HG03378 (cell line): Measurements from ENCODE around the gene COPRS.

ENCODE experiments used
- ATAC-seq: cut with Tn5 transposase; IDR thresholded peaks from one replicate; pipeline ENCODE4 v1.9.1; 2021; ENCODE audit warnings: mild to moderate bottlenecking, moderate library complexity; ENCODE audit not compliant: unreplicated experiment

Gene COPRS

GRCh38 chr17:31858642-31859486 is at the start of gene COPRS:
Gene COPRS (minus strand): TSS chr17:31859244. CDS start chr17:31859199, 45 bp downstream.
- ATAC-seq: no peak

- no peak for ATAC-seq
Observed at GRCh38 chr17:31908386-31908785, 49.3 kb upstream of the COPRS start.

GRCh38 chr17:31907342-31907962 is 48.4 kb upstream of the COPRS start:
- no peak for ATAC-seq

- ATAC-seq: no peak
Observed at GRCh38 chr17:31903401-31903800, 44.4 kb upstream of the COPRS start.

- no peak for ATAC-seq
Observed at GRCh38 chr17:31902693-31903092, 43.6 kb upstream of the COPRS start.

- no peak for ATAC-seq
Observed at GRCh38 chr17:31900877-31901276, 41.8 kb upstream of the COPRS start.

GRCh38 chr17:31888124-31888523 is 29.1 kb upstream of the COPRS start:
- ATAC-seq: no peak

- ATAC-seq: no peak
Observed at GRCh38 chr17:31882571-31882970, 23.5 kb upstream of the COPRS start.

GRCh38 chr17:31880311-31880710 is 21.3 kb upstream of the COPRS start:
- ATAC-seq: no peak

- ATAC-seq: no peak
Observed at GRCh38 chr17:31878703-31879073, 19.6 kb upstream of the COPRS start.

- no peak for ATAC-seq
Observed at GRCh38 chr17:31877911-31878702, 19.1 kb upstream of the COPRS start.

- ATAC-seq: no peak
Observed at GRCh38 chr17:31877341-31877740, 18.3 kb upstream of the COPRS start.

- ATAC-seq: no peak
Observed at GRCh38 chr17:31875081-31875480, 16.0 kb upstream of the COPRS start.

- ATAC-seq: no peak
Observed at GRCh38 chr17:31869797-31870568, 10.9 kb upstream of the COPRS start.

- no peak for ATAC-seq
Observed at GRCh38 chr17:31869031-31869430, 10.0 kb upstream of the COPRS start.

GRCh38 chr17:31859487-31860008 is 504 bp upstream of the COPRS start:
- no peak for ATAC-seq

- ATAC-seq: no peak
Observed at GRCh38 chr17:31857920-31858641, 963 bp downstream of the COPRS start.

GRCh38 chr17:31856750-31857149 is 2.3 kb downstream of the COPRS start:
- ATAC-seq: no peak

- ATAC-seq: no peak
Observed at GRCh38 chr17:31854672-31855071, 4.4 kb downstream of the COPRS start.

- no peak for ATAC-seq
Observed at GRCh38 chr17:31853911-31854470, 5.1 kb downstream of the COPRS start.
